Type B pancreatic cell (in vitro differentiated cells): ENCODE measurements around the gene TBC1D16. TPM values are rescaled to one million over a fixed set of nuclear protein-coding genes. Genes with fewer than 3 reads are reported as not detected.

Experiments
- DNase-seq: peaks from one replicate; pipeline ENCODE4 v3.0.0; 2021; ENCODE audit warnings: mixed read lengths; ENCODE audit not compliant: unreplicated experiment; ENCODE audit errors: extremely low spot score
- H3K27ac Mint-ChIP-seq: 2 replicates; pipeline ENCODE4 v1.8.0; 2021; ENCODE audit warnings: mild to moderate bottlenecking, mixed read lengths
- H3K27me3 Mint-ChIP-seq: 2 replicates; pipeline ENCODE4 v1.8.0; 2021; ENCODE audit warnings: mixed read lengths
- H3K36me3 Mint-ChIP-seq: 2 replicates; pipeline ENCODE4 v1.8.0; 2021; ENCODE audit warnings: mixed read lengths
- H3K4me1 Mint-ChIP-seq: one replicate; pipeline ENCODE4 v1.8.0; 2021; ENCODE audit warnings: mixed read lengths; ENCODE audit not compliant: unreplicated experiment
- H3K4me3 Mint-ChIP-seq: 2 replicates; pipeline ENCODE4 v1.8.0; 2021; ENCODE audit warnings: mild to moderate bottlenecking, mixed read lengths
- H3K9me3 Mint-ChIP-seq: 2 replicates; pipeline ENCODE4 v1.8.0; 2021; ENCODE audit warnings: mixed read lengths
- CTCF ChIP-seq: fragments of 200-600 bp; sonication (generic); conservative IDR thresholded peaks from 2 replicates; pipeline ENCODE4 v1.5.0; 2021; ENCODE audit warnings: antibody characterized with exemption, mild to moderate bottlenecking
- total RNA-seq: library from RNA; stranded (reverse); gene quantifications from 2 replicates; pipeline ENCODE4 v1.2.1, GENCODE V29; 2021; ENCODE audit warnings: low replicate concordance

The TBC1D16 gene
- total RNA-seq, 1 donor from 2014 or later: 71.9 TPM

GRCh38 chr17:79941088-79942010, 94.3 kb downstream of the TBC1D16 start:
- Mint-ChIP-seq H3K27ac (no peak overlapping the region), H3K27me3 (no peaks in the 10 kb centered on the region), H3K4me1 (peaks cover 16% of the 10 kb centered on the region), H3K36me3 (peaks cover 16% of the 10 kb centered on the region), H3K4me3 (no peak overlapping the region), H3K9me3 (no peaks in the 10 kb centered on the region)
- DNase-seq: no peak
- TF ChIP-seq CTCF: no peak

GRCh38 chr17:79940459-79941087, 95.1 kb downstream of the TBC1D16 start:
- Mint-ChIP-seq H3K36me3 (peaks cover 16% of the 10 kb centered on the region), H3K4me3 (no peak overlapping the region), H3K4me1 (peaks cover 24% of the 10 kb centered on the region), H3K27ac (no peak overlapping the region), H3K27me3 (no peaks in the 10 kb centered on the region), H3K9me3 (no peaks in the 10 kb centered on the region)
- DNase-seq: no peak
- TF ChIP-seq CTCF: no peak

GRCh38 chr17:79939755-79940458, 95.8 kb downstream of the TBC1D16 start:
- H3K4me3 Mint-ChIP-seq: no peak overlapping the region
- no peak overlapping the region for H3K27ac Mint-ChIP-seq
- no peak for TF ChIP-seq CTCF
- peaks cover 16% of the 10 kb centered on the region for H3K36me3 Mint-ChIP-seq
- H3K9me3 Mint-ChIP-seq: no peaks in the 10 kb centered on the region
- DNase-seq: no peak
- H3K27me3 Mint-ChIP-seq: no peaks in the 10 kb centered on the region
- peaks cover 30% of the 10 kb centered on the region for H3K4me1 Mint-ChIP-seq

GRCh38 chr17:79939094-79939435, 96.6 kb downstream of the TBC1D16 start:
- no peak for DNase-seq
- Mint-ChIP-seq H3K4me1 (peaks cover 35% of the 10 kb centered on the region), H3K36me3 (peaks cover 12% of the 10 kb centered on the region), H3K27me3 (no peaks in the 10 kb centered on the region), H3K9me3 (no peaks in the 10 kb centered on the region), H3K27ac (no peak overlapping the region), H3K4me3 (no peak overlapping the region)
- no peak for TF ChIP-seq CTCF

GRCh38 chr17:79938336-79939093, 97.2 kb downstream of the TBC1D16 start:
- Mint-ChIP-seq H3K27ac (no peak overlapping the region), H3K36me3 (peaks cover 11% of the 10 kb centered on the region), H3K4me3 (no peak overlapping the region), H3K27me3 (no peaks in the 10 kb centered on the region), H3K9me3 (no peaks in the 10 kb centered on the region), H3K4me1 (peaks cover 35% of the 10 kb centered on the region)
- DNase-seq: no peak
- no peak for TF ChIP-seq CTCF
